T-helper 2 cell treated with Interferon-gamma antibody and Interleukin-4, amounts not matched to agents 5 μg/mL and 100 μg/mL, for 36 hours (primary cell): ENCODE measurements around the gene RASSF7.

Source experiments
- DNase-seq: peaks from one replicate; pipeline ENCODE4 v3.0.0; 2021; ENCODE audit warnings: low spot score
- H3K27ac Mint-ChIP-seq: one replicate; pipeline ENCODE4 v1.8.0; 2021; ENCODE audit warnings: mild to moderate bottlenecking, mixed read lengths
- H3K27me3 Mint-ChIP-seq: one replicate; pipeline ENCODE4 v1.8.0; 2021; ENCODE audit warnings: low read depth, mixed read lengths
- H3K36me3 Mint-ChIP-seq: one replicate; pipeline ENCODE4 v1.8.0; 2021; ENCODE audit warnings: low read depth, mixed read lengths
- H3K4me1 Mint-ChIP-seq: one replicate; pipeline ENCODE4 v1.8.0; 2021; ENCODE audit warnings: low read depth, mixed read lengths
- H3K4me3 Mint-ChIP-seq: one replicate; pipeline ENCODE4 v1.8.0; 2022; ENCODE audit warnings: mild to moderate bottlenecking, moderate library complexity, mixed read lengths
- H3K9me3 Mint-ChIP-seq: one replicate; pipeline ENCODE4 v1.8.0; 2021; ENCODE audit warnings: mixed read lengths

The RASSF7 gene

GRCh38 chr11:574632-575312 is 14.0 kb downstream of the RASSF7 start:
- H3K27me3 Mint-ChIP-seq = peaks cover 5% of the 10 kb centered on the region
- DNase-seq = no peak
- peak overlapping the region; percentile 67 for H3K27ac Mint-ChIP-seq
- H3K36me3 Mint-ChIP-seq = peaks cover 6% of the 10 kb centered on the region
- peaks cover 31% of the 10 kb centered on the region for H3K4me1 Mint-ChIP-seq
- peak overlapping the region; percentile 88 for H3K4me3 Mint-ChIP-seq
- no peaks in the 10 kb centered on the region for H3K9me3 Mint-ChIP-seq

- Mint-ChIP-seq H3K9me3 (no peaks in the 10 kb centered on the region), H3K36me3 (peaks cover 6% of the 10 kb centered on the region), H3K4me1 (peaks cover 32% of the 10 kb centered on the region), H3K27ac (peak overlapping the region; percentile 67), H3K27me3 (peaks cover 5% of the 10 kb centered on the region), H3K4me3 (peak overlapping the region; percentile 88)
- DNase-seq = no peak
Measured at GRCh38 chr11:575313-575995, 14.7 kb downstream of the RASSF7 start.

- Mint-ChIP-seq H3K4me1 (peaks cover 34% of the 10 kb centered on the region), H3K36me3 (peaks cover 6% of the 10 kb centered on the region), H3K4me3 (peak within 1 kb of the TSS; percentile 94), H3K27ac (peak within 1 kb of the TSS; percentile 100), H3K9me3 (no peaks in the 10 kb centered on the region), H3K27me3 (peaks cover 5% of the 10 kb centered on the region)
- DNase-seq = peak; percentile 93
Measured at GRCh38 chr11:575996-576768, 15.4 kb downstream of the RASSF7 start, which contains the start of gene PHRF1. Gene PHRF1 (plus strand): TSS chr11:576470. CDS start chr11:581513, 5,043 bp downstream.

- H3K27ac Mint-ChIP-seq = peak overlapping the region; percentile 88
Measured at GRCh38 chr11:576811-577610, 16.2 kb downstream of the RASSF7 start.

GRCh38 chr11:577611-577894 is 16.8 kb downstream of the RASSF7 start:
- Mint-ChIP-seq H3K4me1 (peaks cover 36% of the 10 kb centered on the region), H3K36me3 (peaks cover 11% of the 10 kb centered on the region), H3K27ac (peak overlapping the region; percentile 88), H3K4me3 (peak overlapping the region; percentile 94), H3K27me3 (peaks cover 5% of the 10 kb centered on the region), H3K9me3 (no peaks in the 10 kb centered on the region)
- no peak for DNase-seq

More at GRCh38 chr11:576811-577610, 16.2 kb downstream of the RASSF7 start:
- H3K4me3 Mint-ChIP-seq = peak overlapping the region; percentile 94
- H3K27me3 Mint-ChIP-seq = peaks cover 5% of the 10 kb centered on the region
- peaks cover 36% of the 10 kb centered on the region for H3K4me1 Mint-ChIP-seq
- peaks cover 9% of the 10 kb centered on the region for H3K36me3 Mint-ChIP-seq
- no peaks in the 10 kb centered on the region for H3K9me3 Mint-ChIP-seq
- no peak for DNase-seq

- Mint-ChIP-seq H3K27me3 (peaks cover 5% of the 10 kb centered on the region), H3K27ac (no peak overlapping the region), H3K4me3 (peak overlapping the region; percentile 94), H3K36me3 (peaks cover 11% of the 10 kb centered on the region), H3K9me3 (no peaks in the 10 kb centered on the region), H3K4me1 (peaks cover 36% of the 10 kb centered on the region)
- DNase-seq = no peak
Measured at GRCh38 chr11:578276-579035, 17.7 kb downstream of the RASSF7 start.

- no peak for DNase-seq
- peaks cover 26% of the 10 kb centered on the region for H3K4me1 Mint-ChIP-seq
- H3K27ac Mint-ChIP-seq = peak overlapping the region; percentile 60
- peaks cover 1% of the 10 kb centered on the region for H3K27me3 Mint-ChIP-seq
- H3K9me3 Mint-ChIP-seq = no peaks in the 10 kb centered on the region
- H3K4me3 Mint-ChIP-seq = no peak overlapping the region
- peaks cover 17% of the 10 kb centered on the region for H3K36me3 Mint-ChIP-seq
Measured at GRCh38 chr11:579830-580601, 19.2 kb downstream of the RASSF7 start.

- Mint-ChIP-seq H3K9me3 (no peaks in the 10 kb centered on the region), H3K4me3 (peak overlapping the region; percentile 9), H3K4me1 (peaks cover 28% of the 10 kb centered on the region), H3K36me3 (peaks cover 21% of the 10 kb centered on the region), H3K27me3 (no peaks in the 10 kb centered on the region), H3K27ac (no peak overlapping the region)
- DNase-seq = no peak
Measured at GRCh38 chr11:581342-581741, 20.6 kb downstream of the RASSF7 start.

GRCh38 chr11:581752-582151 is 21.0 kb downstream of the RASSF7 start:
- no peak for DNase-seq
- Mint-ChIP-seq H3K27ac (no peak overlapping the region), H3K4me1 (peaks cover 31% of the 10 kb centered on the region), H3K4me3 (no peak overlapping the region), H3K27me3 (no peaks in the 10 kb centered on the region), H3K36me3 (peaks cover 24% of the 10 kb centered on the region), H3K9me3 (no peaks in the 10 kb centered on the region)

GRCh38 chr11:584287-584686 is 23.5 kb downstream of the RASSF7 start:
- no peaks in the 10 kb centered on the region for H3K9me3 Mint-ChIP-seq
- no peak for DNase-seq
- H3K4me3 Mint-ChIP-seq = no peak overlapping the region
- no peak overlapping the region for H3K27ac Mint-ChIP-seq
- peaks cover 29% of the 10 kb centered on the region for H3K4me1 Mint-ChIP-seq
- peaks cover 40% of the 10 kb centered on the region for H3K36me3 Mint-ChIP-seq
- no peaks in the 10 kb centered on the region for H3K27me3 Mint-ChIP-seq

GRCh38 chr11:586376-587316 is 25.9 kb downstream of the RASSF7 start:
- Mint-ChIP-seq H3K9me3 (no peaks in the 10 kb centered on the region), H3K4me1 (peaks cover 20% of the 10 kb centered on the region), H3K4me3 (no peak overlapping the region), H3K27ac (peak overlapping the region; percentile 39), H3K27me3 (no peaks in the 10 kb centered on the region), H3K36me3 (peaks cover 58% of the 10 kb centered on the region)
- DNase-seq = no peak

GRCh38 chr11:587546-587945 is 26.8 kb downstream of the RASSF7 start:
- Mint-ChIP-seq H3K4me3 (peak overlapping the region; percentile 80), H3K9me3 (no peaks in the 10 kb centered on the region), H3K36me3 (peaks cover 56% of the 10 kb centered on the region), H3K27me3 (no peaks in the 10 kb centered on the region), H3K27ac (peak overlapping the region; percentile 99), H3K4me1 (peaks cover 20% of the 10 kb centered on the region)
- DNase-seq = no peak
